Activated naive CD8-positive, alpha-beta T cell treated with anti-CD3 and anti-CD28 coated beads, Interleukin-2, amount 50 U/mL, for 16 hours (primary cell): ENCODE data around the gene PSME4.
"Not testable (repeated sequence)": the region's sequence is repeated elsewhere in the genome, so short reads cannot be mapped to it uniquely, and the experiment has no call there.

ENCODE experiments used
- DNase-seq: peaks from one replicate; pipeline ENCODE4 v3.0.0-alpha.2; 2020; ENCODE audit warnings: low read depth, low spot score

PSME4 gene

DNA sequence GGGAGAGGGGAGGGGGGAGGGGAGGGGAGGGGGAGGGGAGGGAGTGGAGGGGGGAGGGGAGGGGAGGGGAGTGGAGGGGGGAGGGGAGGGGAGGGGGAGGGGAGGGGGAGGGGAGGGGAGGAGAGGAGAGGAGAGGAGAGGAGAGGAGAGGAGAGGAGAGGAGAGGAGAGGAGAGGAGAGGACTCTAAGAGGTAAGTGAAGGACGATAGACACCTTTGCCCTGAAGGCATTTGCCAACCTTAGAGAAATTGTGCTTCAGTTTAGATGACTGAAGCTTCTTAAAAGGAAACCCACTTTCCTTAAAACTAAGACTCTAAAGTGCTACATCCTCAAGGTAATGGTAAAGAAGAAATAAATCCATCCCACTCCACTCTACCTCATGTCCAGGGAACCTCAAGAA is 130.2 kb downstream of the PSME4 start:
- no peak for DNase-seq

GRCh38 chr2:53829980-53830290 is 140.9 kb downstream of the PSME4 start:
- not testable (repeated sequence) for DNase-seq

DNA sequence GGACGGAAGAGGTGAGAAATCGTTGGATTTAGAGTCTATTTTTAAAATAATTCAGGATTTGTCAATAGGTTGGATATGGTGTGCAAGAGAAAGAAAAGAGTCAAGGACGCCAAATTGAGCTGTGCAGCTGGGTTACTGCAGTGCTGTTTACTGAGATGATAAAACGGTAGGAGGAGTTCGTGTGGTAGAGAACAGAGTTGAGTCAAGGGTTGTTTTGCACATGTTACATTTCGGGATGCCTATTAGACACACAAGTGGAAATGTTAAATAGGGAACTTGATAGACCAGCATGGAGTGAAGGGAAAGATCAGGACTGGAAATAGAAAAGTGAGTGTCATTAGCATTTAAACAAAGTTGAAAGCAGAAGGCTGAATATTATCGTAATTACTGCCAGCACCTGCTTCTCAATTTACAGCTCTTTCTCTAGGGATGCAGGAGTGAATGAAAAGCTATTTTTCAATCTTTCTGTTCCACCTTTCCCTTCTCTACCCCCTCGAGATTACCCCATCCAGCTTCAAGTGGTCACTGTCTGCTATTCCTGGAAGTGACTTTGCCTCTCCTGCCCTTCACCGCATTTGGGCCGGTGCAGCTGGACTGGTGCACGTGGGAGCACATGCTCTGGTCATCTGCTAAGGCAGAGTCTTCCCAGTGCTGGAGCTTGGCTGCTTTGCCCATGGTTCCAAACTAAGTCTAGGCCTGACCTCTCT is 141.4 kb downstream of the PSME4 start:
- no peak for DNase-seq

GRCh38 chr2:53828331-53828730 is 142.5 kb downstream of the PSME4 start:
- DNase-seq, result no peak

- DNase-seq, result no peak
Measured at GRCh38 chr2:53827398-53828175, 143.2 kb downstream of the PSME4 start.

DNA sequence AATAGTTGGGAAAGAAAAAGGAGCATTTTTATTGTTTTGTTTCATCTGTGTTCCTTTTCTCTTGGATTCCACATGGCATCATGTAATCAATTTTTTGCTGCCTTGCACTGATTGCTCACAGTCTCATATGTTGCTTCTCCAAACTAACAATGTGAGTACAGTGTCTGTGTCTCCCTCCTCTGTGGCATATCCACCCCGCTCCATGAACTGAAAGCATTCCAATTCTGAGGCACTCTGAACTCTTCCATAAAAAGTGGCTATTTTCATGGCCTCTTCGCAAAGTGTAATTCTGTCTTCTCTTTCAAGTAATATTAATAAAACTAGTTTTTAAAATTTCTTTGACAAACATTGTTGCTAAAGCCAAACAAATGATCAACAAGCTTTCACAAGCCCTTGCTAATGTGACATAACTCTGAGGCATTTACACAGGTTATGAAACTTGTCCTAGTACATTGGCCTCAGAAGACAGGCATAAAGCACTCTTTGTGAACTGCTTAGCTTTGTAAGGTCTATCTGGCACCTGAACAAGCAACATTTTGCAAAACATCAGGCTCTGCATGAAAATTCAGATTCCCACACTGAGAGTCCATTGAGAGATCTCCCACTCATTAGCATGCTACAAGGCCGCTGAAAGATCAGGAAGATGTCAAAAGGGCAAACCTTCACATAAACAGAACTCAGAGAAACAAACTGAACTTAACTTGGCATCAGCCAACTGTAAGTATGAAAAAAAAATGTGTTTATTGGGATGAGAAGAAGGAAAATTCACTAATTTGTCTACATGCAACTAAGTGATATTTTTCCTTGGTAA is 144.0 kb downstream of the PSME4 start:
- no peak for DNase-seq

- no peak for DNase-seq
Measured at GRCh38 chr2:53826030-53826410, 144.8 kb downstream of the PSME4 start.

DNA sequence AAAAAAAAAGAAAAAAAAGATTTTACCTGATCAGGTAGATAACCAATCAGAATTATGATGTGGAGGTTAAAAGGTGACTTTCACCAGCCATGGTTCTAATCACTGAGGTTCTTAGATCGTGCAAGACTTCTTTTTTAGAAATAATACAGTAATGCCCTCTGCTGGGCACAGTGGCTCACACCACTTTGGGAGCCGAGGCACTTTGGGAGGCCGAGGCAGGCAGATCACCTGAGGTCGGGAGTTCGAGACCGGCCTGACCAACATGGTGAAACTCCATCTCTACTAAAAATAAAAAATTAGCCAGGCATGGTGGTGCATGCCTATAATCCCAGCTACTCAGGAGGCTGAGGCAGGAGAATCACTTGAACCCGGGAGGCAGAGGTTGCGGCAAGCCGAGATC is 147.2 kb downstream of the PSME4 start:
- DNase-seq, result not testable (repeated sequence)

- no peak for DNase-seq
Measured at GRCh38 chr2:53821810-53822209, 149.0 kb downstream of the PSME4 start.

GRCh38 chr2:53820711-53821110 is 150.1 kb downstream of the PSME4 start:
- DNase-seq, result no peak

DNA sequence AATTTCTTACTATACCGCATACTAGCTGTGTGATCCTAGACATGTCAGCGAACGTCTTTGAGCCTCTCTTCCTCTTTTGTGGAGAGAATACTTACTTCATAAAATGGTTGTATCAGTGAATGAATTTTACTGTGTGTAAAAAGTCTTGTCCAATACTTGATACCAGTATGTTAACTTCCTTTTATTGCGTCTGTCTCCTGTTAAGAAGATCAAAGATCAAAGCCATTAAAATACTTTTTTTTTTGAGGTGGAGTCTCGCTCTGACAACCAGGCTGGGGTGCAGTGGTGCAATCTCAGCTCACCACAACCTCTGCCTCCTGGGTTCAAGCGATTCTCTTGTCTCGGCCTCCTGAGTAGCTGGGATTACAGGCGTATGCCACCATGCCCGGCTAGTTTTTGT is 150.7 kb downstream of the PSME4 start:
- DNase-seq, result no peak

- no peak for DNase-seq
Measured at GRCh38 chr2:53819634-53820033, 151.2 kb downstream of the PSME4 start.

GRCh38 chr2:53818854-53819435 is 151.8 kb downstream of the PSME4 start:
- no peak for DNase-seq
